SKM-1 (cell line): Measurements from ENCODE around the gene KRCC1.
"Not testable (repeated sequence)": the region's sequence is repeated elsewhere in the genome, so short reads cannot be mapped to it uniquely, and the experiment has no call there.

Source experiments
- DNase-seq: peaks from one replicate; lab custom pipeline; 2025; ENCODE audit not compliant: unreplicated experiment; lab: John Stamatoyannopoulos, UW

Gene KRCC1

DNA sequence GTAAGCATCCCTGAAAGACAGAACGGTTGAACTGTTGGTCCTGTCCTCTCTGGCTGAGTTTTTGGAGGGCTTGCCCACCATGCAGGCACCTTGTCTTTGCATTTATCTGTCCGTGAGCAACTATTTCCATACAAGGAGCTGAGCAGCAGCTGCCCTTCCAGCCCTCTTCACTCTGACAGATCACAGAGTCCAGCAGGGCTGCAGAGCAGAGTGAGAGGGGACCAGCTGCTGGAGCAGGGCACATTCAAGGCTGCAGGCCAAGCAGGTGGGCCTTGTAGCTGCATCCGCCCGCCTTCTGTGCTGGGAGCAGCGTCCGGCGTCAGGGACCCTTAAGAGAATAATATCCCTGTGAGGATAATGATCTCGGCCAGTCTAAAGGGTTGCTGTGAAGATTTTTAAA lies 21.5 kb upstream of the KRCC1 start:
- DNase-seq: no peak

DNA sequence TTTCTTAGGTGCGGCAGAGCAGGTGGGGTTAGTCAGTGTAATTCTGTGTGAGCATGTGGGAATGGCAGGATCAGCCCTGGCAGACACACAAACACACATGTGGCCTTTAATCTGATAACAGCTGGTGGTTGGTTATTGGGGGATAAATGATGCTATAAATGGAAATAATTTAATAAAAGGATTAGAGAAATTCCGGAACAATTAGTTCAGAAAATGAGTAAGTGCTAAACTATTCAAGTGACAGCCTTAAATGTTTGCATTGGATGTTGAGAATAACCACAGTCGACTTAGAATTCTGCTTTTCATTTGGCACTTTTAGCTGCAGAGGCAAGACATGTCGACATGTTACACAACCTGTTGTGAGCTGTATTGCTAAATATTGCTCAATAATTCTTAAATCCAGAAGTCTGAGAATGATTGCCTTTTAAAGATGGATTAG lies 19.3 kb upstream of the KRCC1 start:
- peak; percentile 91 for DNase-seq

DNA sequence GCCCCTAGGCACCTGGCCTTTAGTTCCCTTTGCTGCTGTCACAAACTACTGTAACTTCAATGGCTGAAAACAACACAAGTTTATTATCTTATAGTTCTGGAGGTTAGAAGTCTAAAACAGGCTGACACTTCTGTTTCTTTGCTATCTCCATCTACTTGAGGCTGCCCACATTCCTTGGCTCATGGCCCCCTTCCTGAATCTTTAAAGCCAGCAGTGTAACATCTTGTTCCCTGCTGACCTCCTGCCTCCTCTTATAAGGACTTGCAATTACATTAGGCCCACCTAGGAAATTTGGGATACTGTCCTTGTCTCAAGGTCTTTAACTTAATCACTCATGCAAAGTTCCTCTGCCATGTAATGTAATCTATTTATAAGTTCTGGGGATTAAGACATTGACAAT lies 18.6 kb upstream of the KRCC1 start:
- DNase-seq: no peak

DNA sequence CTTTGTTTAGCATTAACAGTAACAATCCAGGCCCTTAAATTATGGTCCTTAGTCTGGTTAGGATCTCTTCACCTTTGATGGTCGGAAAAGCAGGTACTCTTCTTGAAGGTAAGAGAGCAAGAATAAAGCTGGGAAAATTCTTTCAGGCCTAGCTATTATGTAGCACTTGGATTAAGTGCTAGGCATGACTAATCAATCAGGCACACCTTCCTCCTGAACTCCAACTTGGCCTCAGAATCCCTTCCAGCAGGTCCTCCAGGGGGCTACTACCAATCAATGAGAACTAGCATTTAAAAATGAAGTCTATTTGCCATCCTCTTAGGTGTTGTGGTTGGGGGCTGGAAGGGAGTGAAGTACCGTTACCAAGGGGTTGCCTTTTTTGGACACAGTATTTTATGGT lies 15.8 kb upstream of the KRCC1 start:
- no peak for DNase-seq

DNA sequence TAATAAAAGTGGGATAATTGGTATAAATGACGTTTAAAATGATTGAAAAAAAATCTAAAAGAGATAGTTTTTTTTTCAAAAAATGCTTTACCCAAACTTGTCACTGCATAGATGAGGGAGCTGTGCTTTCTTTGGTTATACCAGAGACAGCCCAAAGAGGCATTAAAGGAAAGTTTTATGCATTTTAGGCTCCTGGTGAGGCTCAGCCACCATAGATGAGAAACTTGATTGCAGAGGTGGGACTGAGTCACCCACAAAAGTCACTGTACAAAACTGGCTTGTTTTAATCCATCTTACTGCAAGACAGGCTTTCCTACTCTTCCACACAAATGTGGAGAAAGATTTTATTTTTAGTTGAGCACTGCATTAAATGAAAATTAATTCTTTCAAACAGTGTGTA lies 14.5 kb upstream of the KRCC1 start:
- no peak for DNase-seq

DNA sequence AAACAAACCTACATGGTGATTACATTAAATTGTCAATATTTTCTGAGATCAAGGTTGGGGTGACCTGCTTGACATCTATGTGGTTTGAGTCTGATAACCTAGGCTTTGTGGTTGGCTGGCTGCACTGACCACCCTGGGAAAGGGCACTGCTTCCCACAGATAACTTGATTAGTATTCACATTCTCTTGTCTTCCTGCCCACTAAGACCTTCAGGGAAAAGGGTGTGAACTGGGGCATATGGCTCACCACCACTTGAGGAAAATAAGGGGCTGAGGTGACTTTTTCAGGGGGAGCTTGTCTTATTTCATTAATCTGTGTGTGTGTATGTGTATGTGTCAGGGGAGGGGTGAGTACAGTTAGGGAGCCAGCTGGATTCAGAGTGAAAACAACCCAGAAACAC lies 13.5 kb upstream of the KRCC1 start:
- DNase-seq: no peak

DNA sequence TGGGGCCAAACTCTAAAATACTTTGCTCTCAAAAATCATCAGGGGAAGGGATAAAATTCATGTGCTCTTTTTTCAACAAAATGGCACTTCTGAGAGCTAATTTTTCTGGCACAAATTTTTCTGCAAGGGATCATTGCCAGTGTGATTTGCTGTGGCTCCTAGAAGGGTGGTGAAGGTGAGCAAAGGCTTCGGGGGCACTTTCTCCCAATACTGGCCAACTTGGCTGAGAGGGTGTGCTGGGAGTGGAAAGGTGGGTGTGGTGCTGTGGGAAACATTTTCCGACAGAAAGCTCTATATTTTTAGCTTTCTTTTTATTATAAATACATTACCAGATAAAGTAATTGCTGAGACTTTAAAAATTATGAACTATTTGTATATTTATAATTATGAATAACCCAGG lies 12.5 kb upstream of the KRCC1 start:
- no peak for DNase-seq

DNA sequence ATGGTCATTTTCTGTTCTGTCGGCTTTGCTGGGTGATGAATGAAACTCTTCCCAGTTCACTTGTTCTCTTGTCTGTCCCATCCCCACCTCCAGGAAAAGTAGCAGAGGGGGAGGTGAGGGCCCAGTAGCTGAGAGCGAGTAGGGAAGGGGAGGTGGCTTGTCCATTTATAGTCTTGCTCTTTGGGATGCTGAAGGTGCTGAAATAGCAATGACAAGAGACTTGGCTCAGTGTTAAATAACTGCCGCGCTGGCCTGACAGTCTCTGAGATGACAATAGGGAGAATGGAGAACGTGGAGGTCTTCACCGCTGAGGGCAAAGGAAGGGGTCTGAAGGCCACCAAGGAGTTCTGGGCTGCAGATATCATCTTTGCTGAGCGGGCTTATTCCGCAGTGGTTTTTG lies 12.0 kb upstream of the KRCC1 start, which contains the start of gene SMYD1:
Gene SMYD1 (plus strand): TSS at position 228 of the 400 bp plus-strand sequence. CDS start 40 bp downstream, at position 268.
- no peak for DNase-seq

DNA sequence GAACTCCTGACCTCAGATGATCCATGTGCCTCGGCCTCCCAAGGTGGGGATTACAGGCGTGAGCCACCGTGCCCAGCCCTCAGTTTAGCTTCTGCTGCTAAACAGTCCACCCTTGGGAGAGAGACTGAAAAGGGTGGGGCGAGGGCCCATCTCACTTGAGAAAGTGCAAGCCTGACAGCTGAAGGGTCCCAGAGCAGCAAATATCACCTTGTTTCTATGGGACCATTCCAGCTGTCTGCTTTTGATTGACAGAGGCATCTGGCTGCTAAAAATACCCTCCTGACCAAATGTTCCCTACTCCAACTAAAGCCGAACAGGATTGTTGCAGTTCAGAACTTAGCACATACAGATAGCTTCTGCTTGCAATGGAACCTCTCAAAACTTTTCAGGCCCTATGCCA lies 11.6 kb upstream of the KRCC1 start:
- no peak for DNase-seq

DNA sequence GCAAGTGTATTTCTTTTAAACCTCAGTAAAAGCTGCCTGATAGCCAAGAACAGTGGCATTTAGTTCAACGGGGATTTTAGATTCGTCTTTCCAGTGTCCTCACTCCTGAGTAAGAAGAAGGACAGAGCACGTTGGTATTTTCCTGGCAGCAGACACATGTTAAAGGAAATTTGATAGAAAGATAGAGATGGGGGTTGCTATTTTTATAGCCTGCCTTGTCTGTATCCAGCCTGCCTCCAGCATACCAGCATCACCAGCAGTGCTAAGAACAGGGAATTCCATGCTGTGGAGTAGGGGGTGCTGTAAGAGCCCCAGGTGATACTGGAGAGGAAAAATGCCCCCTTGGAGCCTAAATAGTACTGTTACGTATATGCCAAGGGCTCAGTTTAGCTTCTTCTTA lies 11.0 kb upstream of the KRCC1 start:
- no peak for DNase-seq

DNA sequence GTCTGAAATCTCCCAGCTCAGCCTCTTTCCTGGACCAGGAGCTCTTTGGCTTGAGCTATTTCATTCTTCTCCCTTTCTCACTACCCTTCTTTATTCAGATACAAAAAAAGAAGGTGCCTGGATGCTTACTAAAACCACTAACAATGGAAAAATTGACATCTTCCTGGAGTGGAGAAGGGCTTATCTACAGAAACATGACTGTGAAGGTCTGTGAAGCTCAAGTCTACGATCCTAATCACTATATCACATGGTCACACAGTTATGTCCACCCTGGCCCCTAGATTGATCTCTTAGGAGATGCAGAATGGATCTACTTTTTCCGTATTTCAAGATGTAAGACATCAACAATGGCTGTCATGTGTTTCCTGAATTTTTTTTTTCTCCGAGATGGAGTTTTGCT lies 5.7 kb upstream of the KRCC1 start:
- DNase-seq: no peak

DNA sequence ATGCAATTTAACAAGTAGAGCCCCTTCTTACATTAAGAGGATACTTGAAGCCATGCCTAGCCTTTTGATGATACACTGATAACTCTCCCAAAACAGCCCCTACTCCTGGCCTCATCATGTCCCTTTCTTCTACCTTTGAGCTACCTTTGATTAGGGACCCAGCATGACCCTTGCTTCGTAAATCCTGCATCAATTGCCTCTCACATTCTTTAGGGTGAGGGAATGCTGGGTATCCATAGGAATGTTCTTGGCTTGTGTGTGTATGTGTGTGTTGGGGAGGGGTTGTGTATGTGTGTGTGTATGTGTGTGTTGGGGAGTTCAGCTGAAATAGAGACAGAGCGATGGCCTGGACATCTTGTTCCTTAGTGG lies 5.3 kb upstream of the KRCC1 start:
- no peak for DNase-seq

DNA sequence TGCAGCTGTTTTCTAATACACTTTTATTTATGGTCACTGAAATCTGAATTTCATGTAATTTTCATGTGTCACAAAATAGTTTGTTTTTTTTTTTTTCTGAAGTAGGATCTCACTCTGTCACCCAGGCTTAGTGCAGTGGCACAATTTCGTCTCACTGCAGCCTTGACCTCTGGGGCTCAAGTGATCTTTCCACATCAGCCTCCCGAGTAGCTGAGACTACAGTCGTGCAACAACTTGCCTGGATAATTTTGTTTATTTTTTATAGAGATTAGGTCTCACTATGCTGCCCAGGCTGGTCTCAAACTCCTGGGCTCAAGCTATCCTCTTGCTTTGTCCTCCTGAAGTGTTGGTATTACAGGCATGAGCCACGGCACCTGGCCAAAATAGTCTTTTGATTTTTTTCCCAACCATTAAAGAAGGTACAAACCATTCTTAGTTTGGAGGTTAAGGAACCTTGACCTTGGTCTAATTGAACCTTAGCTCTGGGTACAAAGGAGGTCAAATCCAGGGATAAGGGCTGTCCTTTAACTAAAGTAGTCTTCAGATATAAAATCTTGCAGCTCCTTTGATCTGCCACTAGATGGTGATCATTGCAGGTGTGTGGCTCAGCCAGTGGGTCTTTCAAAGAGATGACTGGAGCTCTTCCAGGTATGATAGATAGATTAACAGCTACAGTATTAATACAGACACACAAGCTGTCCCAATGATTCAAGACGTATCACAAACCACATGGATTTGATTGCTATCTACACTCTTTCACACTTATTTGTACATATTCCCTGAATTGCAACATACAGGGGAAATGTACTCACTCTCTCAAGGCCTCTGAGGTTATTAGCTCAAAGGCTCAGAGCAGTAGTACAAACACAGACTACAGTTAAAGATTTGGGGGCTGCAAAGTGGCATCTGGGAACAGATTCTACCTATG lies 4.7 kb upstream of the KRCC1 start:
- DNase-seq: peak; percentile 85

DNA sequence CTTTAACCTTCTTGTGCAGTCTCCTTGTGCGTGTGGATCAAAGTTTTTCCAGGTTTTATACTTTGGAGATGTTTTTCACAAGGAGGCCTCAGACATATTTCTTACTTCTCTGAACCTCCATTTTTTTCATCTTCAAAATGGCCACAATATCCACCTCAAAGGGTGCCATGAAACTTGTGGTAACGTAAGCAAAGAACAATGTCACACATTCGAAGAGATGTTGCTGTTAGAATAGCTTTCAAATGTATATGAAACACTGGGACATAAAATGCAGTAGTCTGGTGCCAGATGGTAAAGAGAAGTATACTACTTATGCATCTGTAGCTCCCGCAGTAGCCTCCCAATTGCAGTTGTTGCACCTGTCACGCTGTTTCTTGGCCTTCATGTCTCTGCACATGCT lies 2.6 kb upstream of the KRCC1 start:
- no peak for DNase-seq

DNA sequence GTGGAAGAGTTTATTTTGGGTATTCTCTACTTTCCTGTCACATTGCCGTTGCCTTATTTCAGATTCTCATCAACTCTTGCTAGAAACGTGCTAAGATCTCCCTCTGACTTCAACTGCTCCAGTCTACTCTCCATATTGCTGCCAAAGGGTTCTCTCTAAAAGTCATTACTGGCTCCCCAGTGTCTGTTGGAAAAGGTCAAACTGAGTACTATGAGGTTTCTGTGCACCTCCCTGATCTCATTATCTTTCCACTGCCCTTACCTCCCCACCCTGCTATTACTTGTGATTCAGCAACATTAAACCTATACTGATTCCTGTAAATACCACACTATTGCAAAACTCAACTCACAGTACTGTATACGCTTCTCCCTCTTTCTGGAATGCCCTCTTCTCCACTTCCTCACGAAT lies 1.9 kb upstream of the KRCC1 start:
- DNase-seq: no peak

DNA sequence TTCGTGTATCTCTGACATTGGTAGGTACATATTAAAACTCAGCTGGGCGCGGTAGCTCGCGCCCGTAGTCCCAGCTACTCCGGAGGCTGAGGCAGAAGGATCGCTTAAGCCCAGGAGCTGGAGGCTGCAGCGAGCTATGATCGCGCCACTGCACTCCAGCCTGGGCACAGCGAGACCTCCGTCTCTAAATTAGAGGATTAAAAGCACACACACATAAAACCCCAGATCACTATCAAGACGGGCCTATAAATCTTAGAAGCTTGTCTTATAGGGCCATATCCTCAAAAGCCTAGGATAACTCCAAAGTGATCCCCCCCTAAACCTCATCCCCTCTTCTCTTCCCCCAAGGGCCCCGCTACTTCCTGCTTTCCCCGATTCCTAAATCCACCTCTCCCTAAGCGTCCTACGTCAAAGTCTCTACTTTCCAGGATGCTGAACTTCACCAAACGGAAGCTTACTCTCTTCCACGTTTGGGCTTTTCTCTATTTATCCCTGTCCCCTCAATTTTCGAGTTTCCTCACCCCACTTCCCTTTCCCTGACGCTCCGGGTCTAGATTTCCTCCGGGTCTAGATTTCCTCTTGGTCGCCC lies 707 bp downstream of the KRCC1 start:
- no peak for DNase-seq

DNA sequence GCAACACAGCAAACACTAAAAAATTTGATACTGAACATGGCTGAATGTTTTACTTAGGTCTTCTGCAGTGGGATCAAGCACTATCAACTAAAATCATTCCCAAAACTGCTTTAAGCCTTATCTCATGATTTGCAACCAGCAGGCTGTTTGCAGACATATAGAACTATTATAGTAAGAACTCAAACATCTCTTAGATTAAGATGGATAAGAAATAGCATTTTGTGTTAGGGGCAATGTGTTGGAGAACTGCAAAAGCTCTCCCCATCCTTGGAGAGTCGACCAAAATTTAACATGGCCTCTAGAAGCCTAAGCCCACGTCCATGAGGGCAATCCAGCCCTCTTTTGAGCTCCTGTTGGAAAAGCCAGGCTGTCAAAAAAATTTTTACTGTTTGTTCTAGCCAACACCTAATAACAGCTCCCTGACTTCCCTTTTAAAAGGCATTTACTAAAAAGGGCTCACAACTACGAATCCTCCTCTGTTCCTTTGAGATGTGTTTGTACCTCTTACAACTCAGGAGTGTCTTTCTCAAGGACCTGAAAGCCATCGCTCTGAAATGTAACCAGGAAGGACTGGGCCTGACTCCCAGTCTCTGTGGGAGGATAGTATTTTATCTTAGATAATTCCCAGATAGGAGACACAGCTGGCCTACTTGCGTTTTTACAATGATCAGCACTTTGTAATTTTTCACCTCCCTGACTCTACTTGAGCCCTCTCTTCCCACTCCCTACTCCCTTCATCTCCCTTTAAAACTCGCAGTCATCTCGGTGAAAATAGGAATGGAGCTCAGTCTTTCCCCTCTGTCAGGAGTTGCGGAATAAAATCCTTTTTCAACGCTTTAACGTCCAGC lies 1.4 kb downstream of the KRCC1 start:
- no peak for DNase-seq

DNA sequence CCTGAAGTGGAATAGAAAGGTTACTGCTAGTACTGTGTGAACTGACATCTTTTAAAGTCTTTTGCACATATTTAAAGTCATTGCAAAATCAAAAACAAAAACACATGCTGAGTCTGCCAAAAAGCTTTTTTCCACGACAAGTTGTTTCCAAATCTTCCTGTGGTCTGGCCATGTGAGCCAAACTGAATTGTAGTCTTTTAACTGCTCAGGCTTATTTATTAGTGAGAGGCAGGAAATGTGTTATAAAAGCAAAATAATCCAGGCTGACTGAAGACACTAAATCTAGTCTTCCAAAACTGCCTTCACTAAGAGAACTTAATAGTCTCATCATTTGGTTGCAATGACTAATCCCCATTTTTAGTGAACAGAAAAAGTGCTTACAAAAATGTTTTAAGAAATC lies 2.3 kb downstream of the KRCC1 start:
- no peak for DNase-seq

DNA sequence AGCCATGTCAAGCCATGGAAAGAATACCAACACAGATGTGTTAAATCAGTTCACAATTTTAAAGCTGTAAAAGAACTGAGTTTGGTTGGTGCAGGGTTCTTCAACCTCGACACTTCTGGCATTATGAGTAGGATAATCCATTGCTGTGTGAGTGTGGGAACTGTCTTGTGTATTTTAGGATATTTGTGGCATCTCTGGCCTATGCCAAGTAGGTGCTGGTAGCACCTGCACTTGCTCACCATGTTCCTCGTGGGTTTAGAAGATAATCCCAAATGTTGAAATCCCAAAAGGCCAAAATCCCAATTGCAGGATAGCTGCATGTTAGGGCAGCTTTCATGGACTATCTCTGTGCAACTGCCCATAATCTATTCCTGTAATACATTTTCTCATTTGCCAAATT lies 3.8 kb downstream of the KRCC1 start:
- DNase-seq: no peak

DNA sequence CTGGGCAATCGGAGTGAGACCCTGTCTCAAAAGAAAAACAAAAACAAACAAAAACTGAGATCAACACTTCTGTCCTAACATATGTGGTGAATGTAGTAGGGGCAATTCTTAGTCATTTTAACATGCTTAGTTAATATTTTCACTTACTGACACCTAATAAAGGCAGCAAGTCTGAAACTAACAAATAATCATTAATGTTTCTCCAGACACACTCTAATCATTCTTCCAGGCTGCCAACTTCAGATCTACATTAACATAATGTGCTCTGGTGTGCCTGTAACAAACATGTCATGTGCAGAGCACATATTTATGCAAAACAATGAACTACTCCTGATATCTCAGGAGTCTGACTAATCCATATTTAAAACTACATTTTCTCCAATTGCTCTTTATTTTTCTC lies 6.0 kb downstream of the KRCC1 start:
- no peak for DNase-seq

DNA sequence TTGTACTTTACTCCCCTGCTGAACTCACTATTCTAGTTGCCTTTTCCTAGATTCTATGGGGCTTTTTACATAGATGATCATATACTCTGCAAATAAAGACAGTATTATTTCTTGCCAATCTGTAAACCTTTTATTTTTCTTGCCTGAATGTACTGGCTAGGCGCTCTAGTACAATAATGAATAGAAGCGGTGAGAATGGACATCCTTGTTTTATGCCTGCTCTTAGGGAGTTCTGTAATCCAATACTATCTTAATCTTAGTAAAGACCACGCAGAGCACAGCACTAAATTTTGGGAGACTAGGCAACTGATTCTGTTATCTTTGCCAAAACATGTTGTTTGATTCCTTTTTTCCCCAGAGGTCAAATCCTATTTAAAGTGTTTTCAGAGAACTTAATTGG lies 7.0 kb downstream of the KRCC1 start:
- DNase-seq: no peak

DNA sequence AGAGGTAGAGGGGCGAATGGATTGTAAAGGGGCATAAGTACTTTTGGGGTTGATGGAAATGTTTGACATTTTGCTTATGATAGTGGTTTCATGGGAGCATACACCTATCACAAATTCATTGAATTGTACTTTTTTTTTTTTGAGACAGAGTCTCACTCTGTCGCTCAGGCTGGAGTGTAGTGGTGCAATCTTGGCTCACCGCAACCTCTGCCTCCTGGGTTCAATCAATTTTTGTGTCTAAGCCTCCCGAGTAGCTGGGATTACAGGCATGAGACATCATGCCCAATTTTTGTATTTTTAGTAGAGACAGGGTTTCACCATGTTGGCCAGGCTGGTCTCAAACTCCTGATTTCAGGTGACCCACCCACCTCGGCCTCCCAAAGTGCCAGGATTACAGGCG lies 10.0 kb downstream of the KRCC1 start:
- not testable (repeated sequence) for DNase-seq
